Subcutaneous adipose tissue (tissue), 4 donors: ENCODE measurements around the gene CLCN7. TPM values are rescaled to one million over a fixed set of nuclear protein-coding genes. Genes with fewer than 3 reads are reported as not detected.

ENCODE experiments used
- total RNA-seq, 4 donors: library from RNA; depleted of rRNA; stranded (reverse); fragments of >200 nt; gene quantifications; one replicate each; pipeline ENCODE4 v1.1.0, GENCODE V29; 2016
- TF ChIP-seq, protein P1 (sequence below): fragments of 450-650 bp; IDR thresholded peaks from one replicate; pipeline ENCODE4 v1.5.1; 2016; ENCODE audit warnings: low read depth, mild to moderate bottlenecking, control low read depth, antibody characterized with exemption, moderate library complexity

Gene CLCN7
- total RNA-seq, 4 donors from 2014 or later: 44.9 to 73.3 (median 56.6) TPM

DNA sequence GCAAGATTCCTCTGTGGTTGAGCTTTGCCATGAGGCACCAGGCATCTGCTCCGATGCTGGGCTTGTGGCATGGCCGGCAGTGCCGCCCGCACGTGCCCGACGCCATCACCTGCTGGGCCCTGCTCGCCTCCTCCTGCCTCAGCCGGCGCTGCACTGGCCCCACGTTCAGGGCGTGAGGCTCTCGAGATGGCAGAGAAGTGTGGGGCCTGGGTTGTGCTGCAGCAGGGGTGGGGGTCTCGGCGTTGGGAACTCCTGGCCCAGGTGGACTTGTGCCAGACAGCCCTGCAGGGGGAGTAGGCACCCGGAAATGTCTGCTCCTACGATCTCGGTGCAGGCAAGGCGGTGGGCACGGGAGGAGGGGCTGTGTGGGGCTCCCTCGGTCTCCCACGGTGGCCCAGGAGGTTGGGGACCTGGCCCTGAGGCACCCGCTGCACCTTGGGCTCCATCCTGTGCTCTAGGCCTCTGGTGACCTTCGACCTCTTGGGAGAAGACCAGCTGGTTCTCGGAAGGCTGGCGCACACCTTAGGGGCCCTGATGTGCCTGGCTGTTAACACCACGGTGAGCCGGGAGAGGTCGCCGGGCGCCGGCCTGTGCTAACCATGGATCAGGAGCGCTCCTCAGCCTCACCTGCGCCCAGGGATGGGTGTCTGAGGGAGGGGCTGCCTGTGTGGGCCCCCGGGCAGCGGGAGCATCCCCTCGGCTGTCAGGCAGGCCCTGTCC lies 31.8 kb upstream of the CLCN7 start:
- TF ChIP-seq, protein P1, sequence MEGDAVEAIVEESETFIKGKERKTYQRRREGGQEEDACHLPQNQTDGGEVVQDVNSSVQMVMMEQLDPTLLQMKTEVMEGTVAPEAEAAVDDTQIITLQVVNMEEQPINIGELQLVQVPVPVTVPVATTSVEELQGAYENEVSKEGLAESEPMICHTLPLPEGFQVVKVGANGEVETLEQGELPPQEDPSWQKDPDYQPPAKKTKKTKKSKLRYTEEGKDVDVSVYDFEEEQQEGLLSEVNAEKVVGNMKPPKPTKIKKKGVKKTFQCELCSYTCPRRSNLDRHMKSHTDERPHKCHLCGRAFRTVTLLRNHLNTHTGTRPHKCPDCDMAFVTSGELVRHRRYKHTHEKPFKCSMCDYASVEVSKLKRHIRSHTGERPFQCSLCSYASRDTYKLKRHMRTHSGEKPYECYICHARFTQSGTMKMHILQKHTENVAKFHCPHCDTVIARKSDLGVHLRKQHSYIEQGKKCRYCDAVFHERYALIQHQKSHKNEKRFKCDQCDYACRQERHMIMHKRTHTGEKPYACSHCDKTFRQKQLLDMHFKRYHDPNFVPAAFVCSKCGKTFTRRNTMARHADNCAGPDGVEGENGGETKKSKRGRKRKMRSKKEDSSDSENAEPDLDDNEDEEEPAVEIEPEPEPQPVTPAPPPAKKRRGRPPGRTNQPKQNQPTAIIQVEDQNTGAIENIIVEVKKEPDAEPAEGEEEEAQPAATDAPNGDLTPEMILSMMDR: no peak

DNA sequence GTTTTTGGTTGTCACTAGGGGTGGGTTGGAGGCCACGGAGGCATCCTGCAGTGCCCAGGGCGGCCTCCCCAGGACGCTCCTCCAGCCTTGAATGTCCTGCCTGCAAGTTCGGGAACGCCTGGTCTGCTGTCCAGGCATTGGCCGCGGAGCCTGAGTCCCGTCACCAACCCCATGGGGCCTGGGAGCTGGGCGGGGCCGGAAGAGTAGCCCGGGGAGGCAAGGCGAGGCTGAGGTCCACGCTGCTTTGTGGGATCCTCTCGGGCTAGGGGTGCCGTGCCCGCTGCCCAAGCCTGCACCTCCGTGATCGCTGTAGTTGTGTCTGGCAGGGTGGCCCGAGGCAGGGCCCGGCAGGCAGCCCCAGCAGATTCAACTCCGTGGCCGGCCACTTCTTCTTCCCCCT lies 31.1 kb upstream of the CLCN7 start:
- TF ChIP-seq, protein P1: no peak

- TF ChIP-seq, protein P1: no peak
These were observed 30.4 kb upstream of the CLCN7 start for GRCh38 chr16:1505073-1505844.

DNA sequence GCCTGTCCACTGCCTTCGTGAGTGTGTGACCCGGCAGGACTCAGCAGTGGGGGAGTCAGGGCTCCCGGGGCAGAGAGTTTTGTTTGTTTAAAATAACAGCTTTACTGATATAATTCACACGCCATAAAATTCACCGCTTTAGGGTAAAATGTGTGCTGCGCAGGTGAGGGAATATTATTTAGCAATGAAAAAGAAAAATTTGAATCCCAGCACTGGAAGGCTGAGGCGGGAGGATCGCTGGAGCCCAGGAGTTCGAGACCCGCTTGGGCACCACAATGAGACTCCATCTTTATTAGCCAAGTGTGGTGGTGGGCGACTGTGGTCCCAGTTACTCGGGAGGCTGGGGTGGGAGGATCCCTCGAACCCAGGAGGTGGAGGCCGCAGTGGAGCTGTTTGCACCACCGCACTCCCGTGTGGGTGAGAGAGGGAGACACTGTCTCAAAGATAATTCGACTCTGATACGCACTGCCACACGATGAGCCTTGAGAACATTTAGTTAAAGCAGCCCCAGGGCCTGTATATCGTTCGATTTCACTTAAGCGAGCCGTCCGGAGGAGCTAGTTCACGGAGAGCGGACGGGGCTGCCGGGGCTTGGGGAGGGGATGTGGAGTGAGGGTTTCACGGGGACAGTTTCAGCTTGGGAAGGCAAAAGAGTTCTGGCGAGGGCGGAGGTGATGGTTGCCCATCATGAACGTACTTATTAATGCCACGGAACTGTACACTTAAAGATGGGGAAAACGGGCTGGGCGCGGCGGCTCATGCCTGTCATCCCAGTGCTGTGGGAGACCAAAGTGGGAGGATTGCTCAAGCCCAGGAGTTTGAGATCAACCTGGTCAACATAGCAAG lies 28.5 kb upstream of the CLCN7 start:
- TF ChIP-seq, protein P1: no peak

DNA sequence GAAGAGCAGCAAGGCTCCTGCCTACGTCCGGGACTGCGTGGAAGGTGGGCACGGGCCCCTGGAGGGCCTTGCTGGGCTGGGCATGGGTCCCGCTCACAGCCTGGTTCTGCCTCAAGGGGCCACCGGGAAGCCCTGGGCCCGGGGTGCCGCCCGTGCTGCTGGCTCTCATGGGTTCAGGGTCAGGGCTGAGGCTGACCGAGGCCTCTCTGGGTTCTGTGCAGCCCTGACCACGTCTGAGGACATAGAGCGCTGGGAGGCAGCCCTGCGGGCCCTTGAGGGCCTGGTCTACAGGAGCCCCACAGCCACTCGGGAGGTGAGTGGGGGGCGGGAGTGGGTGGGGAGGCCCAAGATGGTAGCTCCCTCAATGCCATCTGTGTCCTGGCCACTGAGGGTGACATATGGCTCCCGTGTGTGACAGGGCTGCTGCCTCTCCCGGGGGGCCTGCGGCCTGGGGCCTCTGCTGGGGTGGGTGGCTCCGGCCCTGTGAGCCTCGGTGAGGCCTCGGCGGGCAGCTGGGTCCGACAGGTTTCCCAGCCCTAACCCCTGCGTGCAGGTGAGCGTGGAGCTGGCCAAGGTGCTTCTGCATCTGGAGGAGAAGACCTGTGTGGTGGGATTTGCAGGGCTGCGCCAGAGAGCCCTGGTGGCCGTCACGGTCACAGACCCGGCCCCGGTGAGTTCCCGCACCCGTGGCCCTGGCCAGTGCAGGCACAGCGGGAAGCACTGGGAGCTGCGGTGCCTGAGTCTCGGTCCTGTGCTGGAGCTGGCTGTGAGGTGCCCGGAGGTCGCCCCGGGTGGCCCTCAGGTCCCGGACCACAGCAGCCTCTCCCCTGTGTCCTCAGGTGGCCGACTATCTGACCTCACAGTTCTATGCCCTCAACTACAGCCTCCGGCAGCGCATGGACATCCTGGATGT lies 27.5 kb upstream of the CLCN7 start:
- TF ChIP-seq, protein P1: no peak

- TF ChIP-seq, protein P1: no peak
These were observed 26.8 kb upstream of the CLCN7 start for GRCh38 chr16:1501630-1502029.
